ENCODE measurements around the gene PMF1. TPM values are rescaled to one million over a fixed set of nuclear protein-coding genes. Genes with fewer than 3 reads are reported as not detected.

Gene PMF1
- total RNA-seq, 6 experiments from 2014 or later, result 32.7 to 41.0 (median 39.5) TPM

DNA sequence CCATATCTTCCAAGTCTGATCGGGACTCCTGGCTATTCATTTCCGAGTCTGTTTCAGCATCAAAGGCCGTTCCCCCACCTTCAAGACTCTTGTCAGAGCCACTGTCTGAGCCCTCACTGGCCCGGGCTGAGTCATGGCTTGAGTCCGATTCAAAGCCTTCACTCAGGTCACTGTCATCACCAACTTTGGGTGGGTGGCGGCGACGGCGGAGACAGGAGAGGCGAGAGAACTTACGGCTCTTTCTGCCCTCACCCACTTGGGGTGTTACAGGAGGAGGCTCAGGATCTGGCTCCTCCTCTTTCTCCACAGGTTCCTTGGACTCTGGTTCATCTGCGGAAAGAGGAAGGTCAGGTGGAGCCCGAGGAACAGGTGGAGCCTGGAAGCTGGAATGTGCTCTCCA lies 53.2 kb downstream of the PMF1 start:
- Mint-ChIP-seq H3K4me1 (ENCODE audit: low read depth) (peaks cover 41% of the 10 kb centered on the region), H3K4me3 (no peak overlapping the region), H3K9me3 (no peaks in the 10 kb centered on the region), H3K36me3 (ENCODE audit: low read depth) (peaks cover 61% of the 10 kb centered on the region), H3K27me3 (ENCODE audit: insufficient read depth) (no peaks in the 10 kb centered on the region; the same call in 1 of the 2 replicates), H3K27ac (no peak overlapping the region)
- TF ChIP-seq, protein P1, sequence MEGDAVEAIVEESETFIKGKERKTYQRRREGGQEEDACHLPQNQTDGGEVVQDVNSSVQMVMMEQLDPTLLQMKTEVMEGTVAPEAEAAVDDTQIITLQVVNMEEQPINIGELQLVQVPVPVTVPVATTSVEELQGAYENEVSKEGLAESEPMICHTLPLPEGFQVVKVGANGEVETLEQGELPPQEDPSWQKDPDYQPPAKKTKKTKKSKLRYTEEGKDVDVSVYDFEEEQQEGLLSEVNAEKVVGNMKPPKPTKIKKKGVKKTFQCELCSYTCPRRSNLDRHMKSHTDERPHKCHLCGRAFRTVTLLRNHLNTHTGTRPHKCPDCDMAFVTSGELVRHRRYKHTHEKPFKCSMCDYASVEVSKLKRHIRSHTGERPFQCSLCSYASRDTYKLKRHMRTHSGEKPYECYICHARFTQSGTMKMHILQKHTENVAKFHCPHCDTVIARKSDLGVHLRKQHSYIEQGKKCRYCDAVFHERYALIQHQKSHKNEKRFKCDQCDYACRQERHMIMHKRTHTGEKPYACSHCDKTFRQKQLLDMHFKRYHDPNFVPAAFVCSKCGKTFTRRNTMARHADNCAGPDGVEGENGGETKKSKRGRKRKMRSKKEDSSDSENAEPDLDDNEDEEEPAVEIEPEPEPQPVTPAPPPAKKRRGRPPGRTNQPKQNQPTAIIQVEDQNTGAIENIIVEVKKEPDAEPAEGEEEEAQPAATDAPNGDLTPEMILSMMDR (IDR thresholded peaks at IDR 0.05), result no peak
- no peak for DNase-seq

DNA sequence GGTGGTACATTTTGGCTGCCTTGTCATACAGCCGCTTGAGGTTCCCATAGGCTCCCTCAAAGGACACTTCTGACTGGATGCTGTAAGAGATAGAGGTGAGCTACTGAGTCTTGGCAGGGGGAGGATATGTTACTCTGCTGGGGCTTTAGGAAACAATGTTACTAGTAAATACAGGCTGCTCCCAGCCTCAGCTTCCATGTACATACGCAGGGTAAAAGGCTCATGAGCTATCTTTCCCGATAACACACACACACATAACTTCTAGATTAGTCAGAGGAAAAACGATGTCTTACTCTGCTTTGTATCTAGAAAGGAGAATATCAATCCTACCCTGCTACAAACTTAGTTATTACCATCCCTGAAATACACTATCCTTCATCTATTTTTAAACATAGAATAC lies 55.5 kb downstream of the PMF1 start:
- no peak overlapping the region for H3K27ac Mint-ChIP-seq
- H3K4me3 Mint-ChIP-seq, result no peak overlapping the region
- TF ChIP-seq, protein P1 (IDR thresholded peaks at IDR 0.05), result no peak
- H3K36me3 Mint-ChIP-seq (ENCODE audit: low read depth), result peaks cover 66% of the 10 kb centered on the region
- peaks cover 1% of the 10 kb centered on the region; the same call in 1 of the 2 replicates for H3K27me3 Mint-ChIP-seq (ENCODE audit: insufficient read depth)
- no peak for DNase-seq
- H3K9me3 Mint-ChIP-seq, result no peaks in the 10 kb centered on the region
- peaks cover 28% of the 10 kb centered on the region for H3K4me1 Mint-ChIP-seq (ENCODE audit: low read depth)

DNA sequence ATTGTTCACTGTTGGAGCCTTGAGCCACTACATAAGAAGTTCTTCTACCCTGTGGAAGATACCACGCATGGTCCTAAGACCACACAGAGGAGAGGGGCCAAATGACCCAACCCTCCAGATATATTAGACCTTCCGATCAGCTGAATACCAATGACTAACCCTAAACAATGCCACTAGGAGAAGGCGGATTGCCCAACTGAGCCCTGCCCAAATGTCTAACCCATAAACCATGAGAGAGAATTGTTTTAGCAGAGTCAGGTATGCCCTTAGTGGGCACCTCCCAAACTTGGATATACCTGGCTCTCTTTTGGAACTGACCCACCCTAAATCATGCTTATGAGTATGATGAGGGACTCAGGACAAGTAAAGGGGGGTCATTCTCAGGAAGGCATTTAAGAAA lies 57.5 kb downstream of the PMF1 start:
- peaks cover 62% of the 10 kb centered on the region for H3K36me3 Mint-ChIP-seq (ENCODE audit: low read depth)
- no peak for DNase-seq
- H3K27me3 Mint-ChIP-seq (ENCODE audit: insufficient read depth), result peaks cover 1% of the 10 kb centered on the region; the same call in 1 of the 2 replicates
- H3K4me3 Mint-ChIP-seq, result no peak overlapping the region
- no peak overlapping the region; the same call in 1 of the 2 replicates for H3K27ac Mint-ChIP-seq
- H3K4me1 Mint-ChIP-seq (ENCODE audit: low read depth), result peaks cover 15% of the 10 kb centered on the region
- TF ChIP-seq, protein P1 (IDR thresholded peaks at IDR 0.05), result no peak
- no peaks in the 10 kb centered on the region for H3K9me3 Mint-ChIP-seq

DNA sequence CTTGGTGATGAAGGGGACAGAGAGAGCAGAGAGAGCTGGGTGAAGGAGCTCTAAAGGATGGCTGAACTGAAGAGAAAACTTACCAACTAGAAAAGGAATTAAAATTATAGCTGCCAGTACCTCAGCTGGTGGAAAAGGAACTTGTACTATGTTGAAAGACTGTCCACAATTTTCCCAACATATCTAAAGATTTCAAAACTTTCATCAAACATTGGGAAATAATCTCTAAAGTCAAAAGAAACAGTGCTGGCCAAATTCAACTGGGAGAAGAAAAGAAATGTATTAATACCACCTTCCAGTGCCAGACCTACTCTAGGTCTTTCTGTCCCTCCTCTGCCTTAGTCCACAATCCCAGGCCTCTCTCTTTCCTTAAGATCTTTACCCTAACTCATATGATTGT lies 63.7 kb downstream of the PMF1 start:
- no peaks in the 10 kb centered on the region for H3K9me3 Mint-ChIP-seq
- TF ChIP-seq, protein P1 (IDR thresholded peaks at IDR 0.05), result no peak
- H3K4me1 Mint-ChIP-seq (ENCODE audit: low read depth), result peaks cover 17% of the 10 kb centered on the region
- DNase-seq, result no peak
- 0 out of 2 replicates have a peak, but pooled peaks cover 1% of the 10 kb centered on the region for H3K27me3 Mint-ChIP-seq (ENCODE audit: insufficient read depth)
- no peak overlapping the region for H3K27ac Mint-ChIP-seq
- no peak overlapping the region for H3K4me3 Mint-ChIP-seq
- peaks cover 45% of the 10 kb centered on the region for H3K36me3 Mint-ChIP-seq (ENCODE audit: low read depth)

DNA sequence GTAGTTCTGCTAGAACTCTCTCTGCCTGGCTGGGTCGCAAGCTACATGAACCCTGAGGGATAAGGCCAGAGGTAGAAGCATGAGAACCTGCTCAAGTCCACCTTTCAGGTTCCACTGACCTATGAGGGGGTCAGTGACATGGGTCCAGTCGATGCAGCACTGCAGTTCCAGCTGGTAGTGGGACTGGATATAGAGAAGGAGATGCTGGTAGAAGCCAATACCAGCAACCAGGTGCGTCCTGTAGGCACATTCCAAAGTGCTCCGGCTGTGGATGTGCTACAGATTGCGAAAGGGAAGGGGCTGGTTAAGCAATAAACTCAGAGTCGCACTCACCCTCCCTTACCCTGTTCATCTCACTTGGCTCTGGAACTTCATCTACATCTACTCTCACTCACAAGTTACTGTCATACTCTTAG lies 64.2 kb downstream of the PMF1 start:
- Mint-ChIP-seq H3K36me3 (ENCODE audit: low read depth) (peaks cover 42% of the 10 kb centered on the region), H3K4me3 (no peak overlapping the region), H3K9me3 (no peaks in the 10 kb centered on the region), H3K27ac (no peak overlapping the region), H3K27me3 (ENCODE audit: insufficient read depth) (0 out of 2 replicates have a peak, but pooled peaks cover 1% of the 10 kb centered on the region), H3K4me1 (ENCODE audit: low read depth) (peaks cover 20% of the 10 kb centered on the region)
- TF ChIP-seq, protein P1 (IDR thresholded peaks at IDR 0.05), result no peak
- no peak for DNase-seq

DNA sequence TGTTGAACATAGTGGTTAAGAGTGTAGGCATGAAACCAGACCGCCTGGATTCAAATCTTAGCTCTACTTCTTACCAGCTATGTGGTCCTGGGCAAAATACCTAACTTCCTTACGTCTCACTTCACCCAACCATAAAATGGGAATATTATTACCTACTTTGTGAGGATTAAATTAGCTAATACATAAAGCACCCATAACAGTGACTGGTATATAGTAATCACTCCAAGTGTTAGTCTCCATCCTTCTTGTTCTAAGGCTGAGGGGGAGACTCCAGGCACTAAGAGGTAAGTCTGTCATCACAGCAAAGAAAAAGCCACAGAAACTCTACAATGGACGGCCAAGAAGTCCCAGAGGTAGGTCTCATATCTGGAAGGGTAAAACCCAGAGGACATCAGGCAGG lies 67.0 kb downstream of the PMF1 start:
- no peak overlapping the region for H3K4me3 Mint-ChIP-seq
- no peak for DNase-seq
- no peaks in the 10 kb centered on the region for H3K9me3 Mint-ChIP-seq
- peaks cover 23% of the 10 kb centered on the region for H3K36me3 Mint-ChIP-seq (ENCODE audit: low read depth)
- H3K27ac Mint-ChIP-seq, result peak overlapping the region; percentile 54; the same call in 1 of the 2 replicates
- H3K4me1 Mint-ChIP-seq (ENCODE audit: low read depth), result peaks cover 37% of the 10 kb centered on the region
- peaks cover 6% of the 10 kb centered on the region for H3K27me3 Mint-ChIP-seq (ENCODE audit: insufficient read depth)
- TF ChIP-seq, protein P1 (IDR thresholded peaks at IDR 0.05), result no peak

Measured in HFFc6 (cell line).